OCI-LY7 (cell line): ENCODE measurements around the gene VTI1A.

ENCODE experiments used
- CTCF ChIP-seq: fragments of 200-600 bp; sonication (generic); conservative IDR thresholded peaks from 2 replicates; pipeline ENCODE4 v1.5.1; 2014; ENCODE audit warnings: mild to moderate bottlenecking, antibody characterized with exemption, low read length, moderate library complexity, mixed read lengths
- EZH2phosphoT487 ChIP-seq: fragments of 200-600 bp; sonication (generic); IDR thresholded peaks from 2 replicates; pipeline ENCODE4 v1.6.1; 2018; ENCODE audit warnings: low read depth, borderline replicate concordance, mild to moderate bottlenecking, mixed run types, antibody characterized with exemption, low read length, moderate library complexity, mixed read lengths

GRCh38 chr10:112653851-112654250 is 206.8 kb downstream of the VTI1A start:
- TF ChIP-seq CTCF (no peak), EZH2phosphoT487 (no peak)
